ENCODE results near the gene USP10. TPM values are rescaled to one million over a fixed set of nuclear protein-coding genes. Genes with fewer than 3 reads are reported as not detected.

USP10 gene
- total RNA-seq, 1 experiment from 2014 or later: 50.4 TPM

DNA sequence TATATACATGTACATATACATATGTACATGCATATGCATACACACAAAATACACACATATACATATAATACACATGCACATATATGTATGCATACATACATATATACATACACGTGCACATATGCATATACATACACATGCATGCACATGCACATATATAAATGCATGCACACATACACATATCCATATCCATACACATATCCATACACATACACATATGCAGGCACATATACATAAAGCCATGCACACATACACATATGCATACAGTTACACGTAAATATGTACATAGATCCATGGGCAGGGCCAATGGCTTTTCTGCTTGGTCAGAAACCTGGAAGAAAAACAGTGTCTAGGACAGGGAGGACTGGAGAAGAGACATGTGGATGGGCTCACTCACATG, 23.9 kb upstream of the USP10 start:
- Histone ChIP-seq H3K27me3 (ENCODE audit: low read length) (no peaks in the 10 kb centered on the region), H3K36me3 (ENCODE audit: low read depth, low read length) (no peaks in the 10 kb centered on the region), H3F3A (ENCODE audit: low read length, unreplicated experiment) (no peaks in the 10 kb centered on the region), H2AFZ (ENCODE audit: low read length) (no peak overlapping the region), H3K4me3 (ENCODE audit: low read length) (no peak overlapping the region), H4K20me1 (ENCODE audit: low read length) (no peaks in the 10 kb centered on the region), H3K4me1 (ENCODE audit: insufficient read depth, low read length) (0 out of 2 replicates have a peak, but pooled peaks cover 5% of the 10 kb centered on the region), H3K27ac (ENCODE audit: low read length) (no peak overlapping the region), H3K9me3 (ENCODE audit: low read length) (no peaks in the 10 kb centered on the region), H3K9me2 (replicated peaks; ENCODE audit: low read length) (no peaks in the 10 kb centered on the region), H3K9ac (ENCODE audit: low read length) (no peak overlapping the region), H3K79me2 (ENCODE audit: low read length) (no peaks in the 10 kb centered on the region), H3K4me2 (ENCODE audit: low read length) (no peak overlapping the region)
- DNase-seq: no peak
- TF ChIP-seq, protein P1, sequence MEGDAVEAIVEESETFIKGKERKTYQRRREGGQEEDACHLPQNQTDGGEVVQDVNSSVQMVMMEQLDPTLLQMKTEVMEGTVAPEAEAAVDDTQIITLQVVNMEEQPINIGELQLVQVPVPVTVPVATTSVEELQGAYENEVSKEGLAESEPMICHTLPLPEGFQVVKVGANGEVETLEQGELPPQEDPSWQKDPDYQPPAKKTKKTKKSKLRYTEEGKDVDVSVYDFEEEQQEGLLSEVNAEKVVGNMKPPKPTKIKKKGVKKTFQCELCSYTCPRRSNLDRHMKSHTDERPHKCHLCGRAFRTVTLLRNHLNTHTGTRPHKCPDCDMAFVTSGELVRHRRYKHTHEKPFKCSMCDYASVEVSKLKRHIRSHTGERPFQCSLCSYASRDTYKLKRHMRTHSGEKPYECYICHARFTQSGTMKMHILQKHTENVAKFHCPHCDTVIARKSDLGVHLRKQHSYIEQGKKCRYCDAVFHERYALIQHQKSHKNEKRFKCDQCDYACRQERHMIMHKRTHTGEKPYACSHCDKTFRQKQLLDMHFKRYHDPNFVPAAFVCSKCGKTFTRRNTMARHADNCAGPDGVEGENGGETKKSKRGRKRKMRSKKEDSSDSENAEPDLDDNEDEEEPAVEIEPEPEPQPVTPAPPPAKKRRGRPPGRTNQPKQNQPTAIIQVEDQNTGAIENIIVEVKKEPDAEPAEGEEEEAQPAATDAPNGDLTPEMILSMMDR (conservative IDR thresholded peaks at IDR 0.05; ENCODE audit: low read depth, low read length): no peak
- TF ChIP-seq EZH2phosphoT487 (IDR thresholded peaks at IDR 0.05; ENCODE audit: borderline replicate concordance, low read length): no peak
- no peak for TF ChIP-seq EZH2 (IDR thresholded peaks at IDR 0.05; ENCODE audit: low read length, unreplicated experiment)
- no peak for ATAC-seq
- no TSS peak for BruUV-seq (replicated peaks)
- ChIA-PET POLR2A (ENCODE audit: unreplicated experiment) (no interaction called here), CTCF (no interaction called here)
- intact Hi-C loops (cut with micrococcal nuclease): no loop called here

DNA sequence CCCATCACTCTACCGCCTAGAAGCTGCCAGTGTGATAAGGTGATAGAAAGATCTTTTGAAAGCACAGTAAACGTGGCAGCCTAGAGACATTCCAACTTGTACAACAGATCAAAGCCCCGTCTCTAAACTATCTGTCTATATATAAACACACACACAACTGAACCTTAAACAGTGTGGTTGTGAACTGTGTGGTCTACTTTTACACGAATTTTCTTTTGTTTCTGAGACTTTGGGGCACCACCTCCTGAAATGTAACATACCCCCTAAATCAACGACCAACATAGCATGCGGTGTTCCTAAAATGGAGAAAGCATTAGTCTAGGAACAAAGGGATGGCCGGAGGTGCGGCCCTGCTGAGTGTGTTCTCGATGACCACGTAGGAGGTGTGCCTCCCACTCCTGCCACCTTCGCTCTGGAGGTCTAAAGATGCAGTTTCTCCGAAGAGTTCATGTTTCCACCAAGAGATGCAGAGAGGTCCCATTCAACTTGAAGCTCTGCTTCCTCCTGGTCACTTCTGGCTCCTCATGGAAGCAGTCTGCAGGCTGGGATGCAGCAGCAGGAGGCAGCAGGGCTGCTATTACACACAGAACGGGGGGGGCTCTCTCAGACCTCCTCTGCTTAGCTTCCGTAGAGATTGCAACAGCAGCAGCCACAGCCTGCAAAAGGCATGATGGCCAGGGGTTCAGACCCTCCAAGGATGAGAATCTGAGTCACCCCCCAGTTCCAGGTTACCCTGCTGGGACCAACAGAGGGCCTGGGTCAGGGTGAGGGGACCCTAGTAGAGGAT, 22.6 kb upstream of the USP10 start:
- Histone ChIP-seq H4K20me1 (ENCODE audit: low read length) (no peaks in the 10 kb centered on the region), H3K36me3 (ENCODE audit: low read depth, low read length) (no peaks in the 10 kb centered on the region), H3K79me2 (ENCODE audit: low read length) (no peaks in the 10 kb centered on the region), H3F3A (ENCODE audit: low read length, unreplicated experiment) (no peaks in the 10 kb centered on the region), H3K4me2 (ENCODE audit: low read length) (no peak overlapping the region), H3K9ac (ENCODE audit: low read length) (no peak overlapping the region), H2AFZ (ENCODE audit: low read length) (no peak overlapping the region), H3K27me3 (ENCODE audit: low read length) (no peaks in the 10 kb centered on the region), H3K9me2 (replicated peaks; ENCODE audit: low read length) (no peaks in the 10 kb centered on the region), H3K4me1 (ENCODE audit: insufficient read depth, low read length) (0 out of 2 replicates have a peak, but pooled peaks cover 5% of the 10 kb centered on the region), H3K4me3 (ENCODE audit: low read length) (no peak overlapping the region), H3K9me3 (ENCODE audit: low read length) (no peaks in the 10 kb centered on the region), H3K27ac (ENCODE audit: low read length) (no peak overlapping the region)
- intact Hi-C loops (cut with micrococcal nuclease): no loop called here
- DNase-seq (no peak), ATAC-seq (no peak)
- CTCF ChIA-PET: interaction anchor here (0.6 kb wide), 1 partner anchor 170 kb away, joined by 7 read pairs; no protein-coding TSS in a partner anchor
- TF ChIP-seq, protein P1 (conservative IDR thresholded peaks at IDR 0.05; ENCODE audit: low read depth, low read length): no peak
- TF ChIP-seq EZH2 (IDR thresholded peaks at IDR 0.05; ENCODE audit: low read length, unreplicated experiment): no peak
- no peak for TF ChIP-seq EZH2phosphoT487 (IDR thresholded peaks at IDR 0.05; ENCODE audit: borderline replicate concordance, low read length)
- POLR2A ChIA-PET (ENCODE audit: unreplicated experiment): no interaction called here
- no TSS peak for BruUV-seq (replicated peaks)

DNA sequence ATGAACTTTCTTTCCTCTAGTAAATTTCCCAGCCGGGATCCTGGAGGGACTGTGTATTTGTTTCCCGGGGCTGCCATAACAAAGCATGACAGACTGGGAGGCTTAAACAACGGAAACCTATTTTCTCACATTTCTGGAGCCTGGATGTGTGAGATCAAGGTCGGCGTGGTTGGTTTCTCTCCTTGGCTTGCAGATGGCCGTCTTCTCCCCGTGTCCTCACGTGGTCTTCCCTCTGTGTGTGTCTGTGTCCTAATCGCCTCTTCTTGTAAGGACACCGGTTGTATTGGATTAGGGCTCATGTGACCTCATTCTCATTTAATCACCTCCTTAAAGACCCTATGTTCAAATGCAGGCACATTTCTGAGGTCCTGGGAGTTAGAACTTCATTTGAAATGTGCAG, 22.0 kb upstream of the USP10 start:
- BruUV-seq (replicated peaks): no TSS peak
- no peak overlapping the region for H3K4me2 ChIP-seq (ENCODE audit: low read length)
- 0 out of 2 replicates have a peak, but pooled peaks cover 5% of the 10 kb centered on the region for H3K4me1 ChIP-seq (ENCODE audit: insufficient read depth, low read length)
- DNase-seq (no peak), ATAC-seq (no peak)
- TF ChIP-seq EZH2 (IDR thresholded peaks at IDR 0.05; ENCODE audit: low read length, unreplicated experiment) (no peak), EZH2phosphoT487 (IDR thresholded peaks at IDR 0.05; ENCODE audit: borderline replicate concordance, low read length) (no peak)
- TF ChIP-seq, protein P1 (conservative IDR thresholded peaks at IDR 0.05; ENCODE audit: low read depth, low read length): no peak
- no peak overlapping the region for H3K9ac ChIP-seq (ENCODE audit: low read length)
- CTCF ChIA-PET: no interaction called here
- no peaks in the 10 kb centered on the region for H3K9me2 ChIP-seq (replicated peaks; ENCODE audit: low read length)
- no peaks in the 10 kb centered on the region for H3K27me3 ChIP-seq (ENCODE audit: low read length)
- H3K27ac ChIP-seq (ENCODE audit: low read length): no peak overlapping the region
- no peaks in the 10 kb centered on the region for H3F3A ChIP-seq (ENCODE audit: low read length, unreplicated experiment)
- no peak overlapping the region for H3K4me3 ChIP-seq (ENCODE audit: low read length)
- no peaks in the 10 kb centered on the region for H3K9me3 ChIP-seq (ENCODE audit: low read length)
- H3K79me2 ChIP-seq (ENCODE audit: low read length): no peaks in the 10 kb centered on the region
- POLR2A ChIA-PET (ENCODE audit: unreplicated experiment): no interaction called here
- intact Hi-C loops (cut with micrococcal nuclease): no loop called here
- H2AFZ ChIP-seq (ENCODE audit: low read length): no peak overlapping the region
- H3K36me3 ChIP-seq (ENCODE audit: low read depth, low read length): no peaks in the 10 kb centered on the region
- H4K20me1 ChIP-seq (ENCODE audit: low read length): no peaks in the 10 kb centered on the region

Data from PC-3 (cell line).